GM12872 (cell line): ENCODE results near the gene MAG.

ENCODE experiments used
- CTCF ChIP-seq: IDR thresholded peaks from 3 replicates; pipeline ENCODE4 v1.5.1; 2011; ENCODE audit warnings: low read depth, mild to moderate bottlenecking, low read length, moderate library complexity; ENCODE audit not compliant: insufficient read depth

Gene MAG

GRCh38 chr19:35306473-35307246, 14.7 kb downstream of the MAG start:
- TF ChIP-seq CTCF: peak; percentile 74

- TF ChIP-seq CTCF: no peak
Measured at GRCh38 chr19:35307931-35308330, 16.0 kb downstream of the MAG start.

- TF ChIP-seq CTCF: no peak
Measured at GRCh38 chr19:35308910-35309309, 16.9 kb downstream of the MAG start.

GRCh38 chr19:35309481-35310279, 17.7 kb downstream of the MAG start:
- TF ChIP-seq CTCF: no peak

GRCh38 chr19:35310331-35310730, 18.4 kb downstream of the MAG start:
- no peak for TF ChIP-seq CTCF

- TF ChIP-seq CTCF: no peak
Measured at GRCh38 chr19:35310811-35311465, 19.0 kb downstream of the MAG start.
